GM13977 (cell line): ENCODE data around the gene CABP7.

Source experiments
- DNase-seq: peaks from one replicate; pipeline ENCODE4 v3.0.0; 2012; ENCODE audit warnings: low spot score
- in situ Hi-C: fragments of 300-500 bp; cut with MboI; formaldehyde crosslinking; loops from one replicate; pipeline ENCODE4 v1.12.0; 2022; ENCODE audit warnings: low sequenced_read_pairs, low pct_unique_long_range_greater_than_20kb, mixed read lengths, inconsistent platforms; ENCODE audit not compliant: unreplicated experiment
- TF ChIP-seq, protein P1 (sequence below): IDR thresholded peaks from 2 replicates; pipeline ENCODE4 v1.5.1; 2012; ENCODE audit warnings: mild to moderate bottlenecking, control low read depth; ENCODE audit not compliant: insufficient read depth; ENCODE audit errors: extremely low read depth, missing control alignments

Gene CABP7

DNA sequence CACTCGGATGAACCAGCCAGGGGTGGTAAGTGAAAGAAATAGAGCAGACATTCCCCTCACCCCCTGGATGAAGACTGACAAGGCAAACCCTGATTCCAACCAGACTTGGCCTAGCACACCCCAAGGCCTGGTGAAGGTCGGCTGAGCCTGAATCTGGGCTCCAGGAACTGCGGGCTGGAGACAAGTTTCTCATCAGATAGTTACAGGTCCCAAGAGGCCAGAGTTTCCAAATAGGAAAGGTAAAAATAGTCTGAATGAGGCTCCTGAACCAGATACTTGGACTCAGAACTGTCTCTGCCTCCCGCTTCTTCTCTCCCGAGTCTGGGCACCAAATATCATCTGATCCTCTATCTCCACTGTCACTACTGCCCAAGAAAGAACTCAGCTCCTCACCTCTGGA lies 39.2 kb downstream of the CABP7 start:
- no peak for DNase-seq
- in situ Hi-C loops = no loop called here
- TF ChIP-seq, protein P1, sequence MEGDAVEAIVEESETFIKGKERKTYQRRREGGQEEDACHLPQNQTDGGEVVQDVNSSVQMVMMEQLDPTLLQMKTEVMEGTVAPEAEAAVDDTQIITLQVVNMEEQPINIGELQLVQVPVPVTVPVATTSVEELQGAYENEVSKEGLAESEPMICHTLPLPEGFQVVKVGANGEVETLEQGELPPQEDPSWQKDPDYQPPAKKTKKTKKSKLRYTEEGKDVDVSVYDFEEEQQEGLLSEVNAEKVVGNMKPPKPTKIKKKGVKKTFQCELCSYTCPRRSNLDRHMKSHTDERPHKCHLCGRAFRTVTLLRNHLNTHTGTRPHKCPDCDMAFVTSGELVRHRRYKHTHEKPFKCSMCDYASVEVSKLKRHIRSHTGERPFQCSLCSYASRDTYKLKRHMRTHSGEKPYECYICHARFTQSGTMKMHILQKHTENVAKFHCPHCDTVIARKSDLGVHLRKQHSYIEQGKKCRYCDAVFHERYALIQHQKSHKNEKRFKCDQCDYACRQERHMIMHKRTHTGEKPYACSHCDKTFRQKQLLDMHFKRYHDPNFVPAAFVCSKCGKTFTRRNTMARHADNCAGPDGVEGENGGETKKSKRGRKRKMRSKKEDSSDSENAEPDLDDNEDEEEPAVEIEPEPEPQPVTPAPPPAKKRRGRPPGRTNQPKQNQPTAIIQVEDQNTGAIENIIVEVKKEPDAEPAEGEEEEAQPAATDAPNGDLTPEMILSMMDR = no peak

DNA sequence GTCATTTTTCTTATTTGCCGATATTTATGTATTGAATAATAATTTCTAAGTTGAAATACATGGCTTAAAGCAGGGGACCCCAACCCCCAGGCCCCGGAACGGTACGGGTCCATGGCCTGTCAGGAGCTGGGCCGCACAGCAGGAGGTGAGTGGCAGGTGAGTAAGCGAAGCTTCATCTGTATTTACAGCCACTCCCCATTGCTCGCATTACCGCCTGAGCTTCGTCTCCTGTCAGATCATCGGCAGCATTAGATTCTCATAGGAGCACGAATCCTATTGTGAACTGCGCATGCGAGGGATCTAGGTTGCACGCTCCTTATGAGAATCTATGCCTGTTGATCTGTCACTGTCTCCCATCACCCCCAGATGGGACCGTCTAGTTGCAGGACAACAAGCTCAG lies 42.5 kb downstream of the CABP7 start:
- TF ChIP-seq, protein P1 = no peak
- in situ Hi-C loops = no loop called here
- no peak for DNase-seq

DNA sequence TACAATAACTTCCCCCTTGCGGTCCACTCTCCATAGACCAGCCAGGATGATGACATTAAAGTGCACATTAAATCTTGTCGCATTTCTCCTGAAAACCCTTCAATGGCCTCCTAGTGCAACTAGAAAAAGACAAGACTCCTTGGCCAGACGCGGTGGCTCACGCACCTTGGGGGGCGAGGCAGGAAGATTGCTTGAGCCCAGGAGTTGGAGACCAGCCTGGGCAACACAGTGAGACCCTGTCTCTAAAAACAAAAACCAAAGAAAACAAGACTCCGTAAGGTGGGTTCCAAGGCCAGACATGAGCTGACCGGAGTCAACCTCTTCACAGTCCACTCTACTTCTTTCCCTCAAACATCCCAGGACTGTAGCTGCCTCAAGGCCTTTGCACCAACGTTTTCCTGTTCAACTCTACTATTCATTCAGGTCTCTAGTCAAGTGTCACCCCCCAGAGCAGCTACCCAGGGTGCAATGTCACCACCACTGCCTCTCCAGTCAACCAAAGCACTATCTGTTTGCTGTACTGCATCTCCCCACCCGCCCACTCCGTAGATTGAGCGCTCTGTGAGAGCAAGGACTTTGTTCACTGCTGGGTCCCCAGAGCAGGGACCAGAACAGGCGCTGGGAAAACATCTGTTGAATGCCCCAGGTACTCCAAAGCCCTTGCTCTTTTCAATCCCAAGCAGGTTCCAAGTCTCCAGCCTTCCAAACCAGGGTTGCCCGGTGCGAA lies 46.3 kb downstream of the CABP7 start:
- peak; percentile 52 for DNase-seq
- in situ Hi-C loops = no loop called here
- TF ChIP-seq, protein P1 = no peak

DNA sequence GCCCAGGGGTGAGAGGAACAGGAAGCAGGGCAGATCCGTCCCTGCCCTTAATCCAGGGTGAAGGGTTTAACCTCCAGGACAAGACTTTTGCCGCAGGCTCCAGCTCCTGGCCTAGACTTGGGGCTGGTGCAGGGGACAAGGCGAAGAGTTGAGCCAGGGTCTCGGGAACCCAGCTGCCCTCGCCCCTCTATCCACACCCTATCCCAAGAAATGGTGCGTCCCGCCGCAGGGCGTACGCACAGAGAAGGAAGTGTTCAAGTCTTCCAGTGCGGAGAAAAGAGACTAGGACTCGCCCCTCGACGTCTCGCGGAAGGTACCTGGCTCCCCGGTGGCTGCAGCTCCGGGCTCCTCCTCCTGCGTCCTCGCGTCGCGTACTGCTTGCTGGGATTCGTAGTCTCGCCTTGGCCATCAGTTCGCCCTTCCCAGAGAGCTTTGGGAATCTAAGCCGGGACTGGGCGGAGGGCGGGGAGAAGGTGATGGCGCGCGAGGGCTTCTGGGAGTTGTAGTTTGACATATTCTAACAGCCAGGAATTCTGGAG lies 46.9 kb downstream of the CABP7 start, which contains the start of gene ZMAT5:
TSS of gene ZMAT5 (minus strand) at position 376 of the 539 bp plus-strand sequence. CDS start 18,463 bp downstream, outside the sequence.
- TF ChIP-seq, protein P1 = no peak
- DNase-seq = peak; percentile 96
- in situ Hi-C loops = no loop called here

DNA sequence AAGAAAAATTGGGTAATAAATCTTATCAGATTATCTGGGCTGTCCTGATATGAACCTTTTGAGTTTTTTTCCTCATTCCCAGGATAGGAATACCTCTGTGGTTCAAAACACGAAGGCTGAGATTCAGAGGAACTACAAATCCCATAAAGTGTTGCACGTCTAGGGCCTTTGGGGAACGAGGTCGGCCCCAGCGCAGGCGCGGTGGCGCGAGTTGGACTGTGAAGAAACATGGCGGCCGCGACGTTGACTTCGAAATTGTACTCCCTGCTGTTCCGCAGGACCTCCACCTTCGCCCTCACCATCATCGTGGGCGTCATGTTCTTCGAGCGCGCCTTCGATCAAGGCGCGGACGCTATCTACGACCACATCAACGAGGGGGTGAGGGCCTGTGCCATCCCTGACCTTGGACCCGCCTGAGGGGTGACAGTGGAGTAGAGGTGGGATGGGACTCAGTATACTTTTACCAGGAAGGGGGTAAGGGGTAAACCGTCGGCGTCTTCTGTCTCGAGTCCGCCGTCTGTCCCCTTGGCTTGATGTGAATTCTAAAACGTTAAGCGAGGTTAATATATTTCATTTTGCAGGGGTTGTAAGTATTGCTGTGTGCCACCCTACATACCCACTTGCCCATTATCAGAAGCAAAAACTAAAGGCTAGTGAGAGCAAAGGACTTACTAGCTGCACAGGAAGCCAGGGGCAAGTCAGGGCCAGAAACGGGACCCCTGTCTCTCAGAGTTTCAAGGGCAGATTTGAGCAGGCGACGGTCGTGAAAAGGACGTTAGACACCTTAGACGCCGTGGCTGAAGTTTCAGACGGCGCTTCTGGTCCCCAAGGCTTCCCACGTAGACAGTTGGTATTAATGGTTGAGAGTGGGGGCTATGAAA lies 47.6 kb downstream of the CABP7 start, which contains the start of gene UQCR10:
TSS of gene UQCR10 (plus strand) at position 199 of the 881 bp plus-strand sequence. CDS start at position 229, 30 bp downstream.
- in situ Hi-C loops = no loop called here

More for the DNA sequence above, 47.6 kb downstream of the CABP7 start, which contains the start of gene UQCR10:
- DNase-seq = peak; percentile 93
- TF ChIP-seq, protein P1 = no peak
